IMR-90 (cell line): Measurements from ENCODE around the gene TRA2B.

Experiments used
- BHLHE40 ChIP-seq: fragments of 150-350 bp; IDR thresholded peaks from 2 replicates; pipeline ENCODE4 v1.6.1; 2016; ENCODE audit warnings: mild to moderate bottlenecking, low read depth, low read length
- RFX5 ChIP-seq: IDR thresholded peaks from 2 replicates; pipeline ENCODE4 v1.8.0; 2012; ENCODE audit warnings: low read depth, mild to moderate bottlenecking, low read length, moderate library complexity
- TF ChIP-seq, protein P1 (sequence below): conservative IDR thresholded peaks from 2 replicates; pipeline ENCODE4 v1.5.1; 2012; ENCODE audit warnings: mild to moderate bottlenecking, low read depth, low read length, improper control_type of control experiment
- TF ChIP-seq, protein P2 (sequence below): fragments of 150-350 bp; IDR thresholded peaks from 2 replicates; pipeline ENCODE4 v1.6.1; 2017; ENCODE audit warnings: mild to moderate bottlenecking, antibody characterized with exemption, low read length, low read depth

DNA sequence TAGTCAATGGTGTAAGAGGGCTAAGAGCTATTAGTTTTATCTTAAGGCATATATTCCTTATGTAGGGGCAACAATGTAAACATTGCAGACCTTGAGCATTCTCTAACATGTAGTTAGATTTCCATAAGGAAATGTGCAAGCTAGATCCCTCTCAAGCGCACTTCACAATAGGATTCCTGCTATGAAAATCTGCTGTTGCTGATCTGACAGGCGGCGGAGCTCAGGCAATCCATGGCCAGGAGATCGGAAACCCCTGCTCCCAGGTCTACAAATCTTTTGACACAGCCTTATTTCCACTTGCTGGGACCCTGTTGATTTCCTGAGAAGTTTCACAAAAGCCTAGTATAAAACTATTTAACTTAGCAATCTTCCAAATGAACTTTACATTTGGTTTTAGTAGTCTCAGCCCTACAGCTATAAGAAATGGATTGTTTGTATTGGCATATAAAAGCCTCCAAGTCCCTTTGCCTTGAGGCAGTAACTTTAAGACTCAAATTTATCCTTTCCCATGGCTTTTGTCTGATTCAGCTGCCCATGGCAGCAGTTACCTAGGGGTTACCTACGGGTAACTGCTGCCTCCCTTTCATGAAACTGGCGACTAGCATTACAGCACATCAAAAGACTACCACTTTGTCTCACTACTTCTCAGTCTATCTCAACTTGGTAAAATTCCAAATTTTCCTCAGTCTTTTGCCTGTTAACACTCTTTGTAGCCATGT lies 22.7 kb downstream of the TRA2B start:
- TF ChIP-seq, protein P1, sequence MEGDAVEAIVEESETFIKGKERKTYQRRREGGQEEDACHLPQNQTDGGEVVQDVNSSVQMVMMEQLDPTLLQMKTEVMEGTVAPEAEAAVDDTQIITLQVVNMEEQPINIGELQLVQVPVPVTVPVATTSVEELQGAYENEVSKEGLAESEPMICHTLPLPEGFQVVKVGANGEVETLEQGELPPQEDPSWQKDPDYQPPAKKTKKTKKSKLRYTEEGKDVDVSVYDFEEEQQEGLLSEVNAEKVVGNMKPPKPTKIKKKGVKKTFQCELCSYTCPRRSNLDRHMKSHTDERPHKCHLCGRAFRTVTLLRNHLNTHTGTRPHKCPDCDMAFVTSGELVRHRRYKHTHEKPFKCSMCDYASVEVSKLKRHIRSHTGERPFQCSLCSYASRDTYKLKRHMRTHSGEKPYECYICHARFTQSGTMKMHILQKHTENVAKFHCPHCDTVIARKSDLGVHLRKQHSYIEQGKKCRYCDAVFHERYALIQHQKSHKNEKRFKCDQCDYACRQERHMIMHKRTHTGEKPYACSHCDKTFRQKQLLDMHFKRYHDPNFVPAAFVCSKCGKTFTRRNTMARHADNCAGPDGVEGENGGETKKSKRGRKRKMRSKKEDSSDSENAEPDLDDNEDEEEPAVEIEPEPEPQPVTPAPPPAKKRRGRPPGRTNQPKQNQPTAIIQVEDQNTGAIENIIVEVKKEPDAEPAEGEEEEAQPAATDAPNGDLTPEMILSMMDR, result no peak
- TF ChIP-seq RFX5 (no peak), BHLHE40 (no peak)
- TF ChIP-seq, protein P2, sequence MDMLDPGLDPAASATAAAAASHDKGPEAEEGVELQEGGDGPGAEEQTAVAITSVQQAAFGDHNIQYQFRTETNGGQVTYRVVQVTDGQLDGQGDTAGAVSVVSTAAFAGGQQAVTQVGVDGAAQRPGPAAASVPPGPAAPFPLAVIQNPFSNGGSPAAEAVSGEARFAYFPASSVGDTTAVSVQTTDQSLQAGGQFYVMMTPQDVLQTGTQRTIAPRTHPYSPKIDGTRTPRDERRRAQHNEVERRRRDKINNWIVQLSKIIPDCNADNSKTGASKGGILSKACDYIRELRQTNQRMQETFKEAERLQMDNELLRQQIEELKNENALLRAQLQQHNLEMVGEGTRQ, result no peak
